ENCODE measurements around the gene LAMB4. TPM values are rescaled to one million over a fixed set of nuclear protein-coding genes. Genes with fewer than 3 reads are reported as not detected.

Gene LAMB4
- total RNA-seq, 1 donor from 2014 or later, result 1.1 TPM

- Mint-ChIP-seq H3K27ac (ENCODE audit: unreplicated experiment) (no peak overlapping the region), H3K27me3 (ENCODE audit: unreplicated experiment) (no peaks in the 10 kb centered on the region), H3K9me3 (ENCODE audit: unreplicated experiment) (no peaks in the 10 kb centered on the region), H3K4me1 (ENCODE audit: unreplicated experiment) (peaks cover 10% of the 10 kb centered on the region), H3K4me3 (ENCODE audit: unreplicated experiment) (no peak overlapping the region), H3K36me3 (ENCODE audit: low read depth, unreplicated experiment) (no peaks in the 10 kb centered on the region)
- DNase-seq (ENCODE audit: low spot score), result no peak
- TF ChIP-seq, protein P1, sequence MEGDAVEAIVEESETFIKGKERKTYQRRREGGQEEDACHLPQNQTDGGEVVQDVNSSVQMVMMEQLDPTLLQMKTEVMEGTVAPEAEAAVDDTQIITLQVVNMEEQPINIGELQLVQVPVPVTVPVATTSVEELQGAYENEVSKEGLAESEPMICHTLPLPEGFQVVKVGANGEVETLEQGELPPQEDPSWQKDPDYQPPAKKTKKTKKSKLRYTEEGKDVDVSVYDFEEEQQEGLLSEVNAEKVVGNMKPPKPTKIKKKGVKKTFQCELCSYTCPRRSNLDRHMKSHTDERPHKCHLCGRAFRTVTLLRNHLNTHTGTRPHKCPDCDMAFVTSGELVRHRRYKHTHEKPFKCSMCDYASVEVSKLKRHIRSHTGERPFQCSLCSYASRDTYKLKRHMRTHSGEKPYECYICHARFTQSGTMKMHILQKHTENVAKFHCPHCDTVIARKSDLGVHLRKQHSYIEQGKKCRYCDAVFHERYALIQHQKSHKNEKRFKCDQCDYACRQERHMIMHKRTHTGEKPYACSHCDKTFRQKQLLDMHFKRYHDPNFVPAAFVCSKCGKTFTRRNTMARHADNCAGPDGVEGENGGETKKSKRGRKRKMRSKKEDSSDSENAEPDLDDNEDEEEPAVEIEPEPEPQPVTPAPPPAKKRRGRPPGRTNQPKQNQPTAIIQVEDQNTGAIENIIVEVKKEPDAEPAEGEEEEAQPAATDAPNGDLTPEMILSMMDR (IDR thresholded peaks at IDR 0.05; ENCODE audit: unreplicated experiment), result no peak
Observed at GRCh38 chr7:108112683-108113082, 17.5 kb downstream of the LAMB4 start.

DNA sequence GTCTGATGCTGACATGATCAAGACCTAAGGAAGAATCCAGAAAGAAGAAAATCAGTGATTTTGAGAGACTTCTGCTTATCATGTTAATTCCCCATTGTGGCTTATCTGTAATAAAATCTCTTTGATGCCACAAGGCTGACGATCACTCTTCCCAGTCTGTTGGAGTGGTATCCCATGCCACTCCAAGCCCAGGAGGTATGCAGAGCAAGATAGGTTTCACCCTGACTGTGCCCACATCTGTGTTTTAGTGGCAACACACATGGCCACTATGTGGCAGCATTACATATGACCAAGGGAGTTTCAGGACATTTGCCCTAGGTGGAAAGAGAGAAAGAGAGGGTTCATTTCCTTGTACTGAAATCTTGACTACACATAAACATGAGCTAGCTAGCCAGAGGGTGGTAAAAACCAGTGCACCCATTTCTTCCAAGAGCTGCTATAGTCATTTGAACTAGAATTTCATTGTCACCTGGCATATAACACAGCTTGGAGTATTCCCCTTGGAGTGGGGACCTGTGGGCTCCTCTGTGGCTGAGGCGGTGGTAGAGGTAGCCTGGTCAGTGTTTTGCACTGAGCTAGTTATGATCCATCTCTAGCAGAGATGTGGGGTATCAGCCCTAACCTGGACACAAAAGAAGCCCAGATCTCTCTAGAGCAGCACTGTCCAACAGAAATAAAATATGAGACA lies 20.8 kb downstream of the LAMB4 start:
- TF ChIP-seq, protein P1 (IDR thresholded peaks at IDR 0.05; ENCODE audit: unreplicated experiment), result no peak
- Mint-ChIP-seq H3K27ac (ENCODE audit: unreplicated experiment) (no peak overlapping the region), H3K9me3 (ENCODE audit: unreplicated experiment) (no peaks in the 10 kb centered on the region), H3K4me1 (ENCODE audit: unreplicated experiment) (peaks cover 6% of the 10 kb centered on the region), H3K4me3 (ENCODE audit: unreplicated experiment) (no peak overlapping the region), H3K27me3 (ENCODE audit: unreplicated experiment) (no peaks in the 10 kb centered on the region), H3K36me3 (ENCODE audit: low read depth, unreplicated experiment) (no peaks in the 10 kb centered on the region)
- no peak for DNase-seq (ENCODE audit: low spot score)

DNA sequence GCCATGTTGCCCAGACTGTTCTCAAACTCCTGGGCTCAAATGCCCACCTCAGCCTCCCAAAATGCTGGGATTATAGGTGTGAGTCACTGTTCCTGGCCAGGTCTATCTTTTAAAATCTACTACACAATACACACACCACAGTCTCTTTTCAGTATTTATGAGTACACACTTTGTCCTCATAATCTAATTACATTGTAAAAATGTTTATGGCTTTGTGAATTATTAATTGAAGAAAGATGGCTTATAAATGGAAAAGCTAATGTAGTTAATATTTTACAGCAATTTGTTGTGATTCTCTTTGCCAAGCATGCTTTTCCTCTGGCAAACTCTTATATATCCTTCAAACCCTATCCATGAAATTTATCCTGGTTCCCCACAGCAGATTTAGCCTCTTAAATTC lies 22.0 kb downstream of the LAMB4 start:
- no peaks in the 10 kb centered on the region for H3K9me3 Mint-ChIP-seq (ENCODE audit: unreplicated experiment)
- no peaks in the 10 kb centered on the region for H3K27me3 Mint-ChIP-seq (ENCODE audit: unreplicated experiment)
- H3K36me3 Mint-ChIP-seq (ENCODE audit: low read depth, unreplicated experiment), result no peaks in the 10 kb centered on the region
- H3K4me1 Mint-ChIP-seq (ENCODE audit: unreplicated experiment), result peaks cover 2% of the 10 kb centered on the region
- TF ChIP-seq, protein P1 (IDR thresholded peaks at IDR 0.05; ENCODE audit: unreplicated experiment), result no peak
- DNase-seq (ENCODE audit: low spot score), result no peak
- no peak overlapping the region for H3K27ac Mint-ChIP-seq (ENCODE audit: unreplicated experiment)
- H3K4me3 Mint-ChIP-seq (ENCODE audit: unreplicated experiment), result no peak overlapping the region

DNA sequence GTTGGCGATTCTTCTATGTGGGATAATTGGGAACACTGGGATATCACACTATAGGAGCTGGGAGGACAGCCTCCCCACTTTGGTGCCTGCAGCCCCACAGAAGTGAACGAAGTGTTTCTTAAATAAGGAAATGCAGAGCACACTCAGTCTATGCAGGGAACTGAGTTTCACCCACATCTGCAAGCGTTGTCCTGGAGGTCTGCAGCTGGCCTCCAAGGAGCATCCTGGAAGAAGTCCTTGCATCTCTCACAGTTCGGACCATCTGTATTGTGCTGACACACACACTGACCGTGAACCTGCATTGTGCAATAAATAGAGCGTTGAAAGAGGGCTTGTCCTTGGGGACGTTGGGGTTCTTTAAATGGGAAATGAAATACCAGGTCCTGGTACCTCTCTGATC lies 25.8 kb downstream of the LAMB4 start:
- Mint-ChIP-seq H3K36me3 (ENCODE audit: low read depth, unreplicated experiment) (no peaks in the 10 kb centered on the region), H3K27ac (ENCODE audit: unreplicated experiment) (no peak overlapping the region), H3K4me1 (ENCODE audit: unreplicated experiment) (peaks cover 3% of the 10 kb centered on the region), H3K27me3 (ENCODE audit: unreplicated experiment) (no peaks in the 10 kb centered on the region), H3K9me3 (ENCODE audit: unreplicated experiment) (no peaks in the 10 kb centered on the region), H3K4me3 (ENCODE audit: unreplicated experiment) (no peak overlapping the region)
- no peak for DNase-seq (ENCODE audit: low spot score)
- TF ChIP-seq, protein P1 (IDR thresholded peaks at IDR 0.05; ENCODE audit: unreplicated experiment), result no peak

DNA sequence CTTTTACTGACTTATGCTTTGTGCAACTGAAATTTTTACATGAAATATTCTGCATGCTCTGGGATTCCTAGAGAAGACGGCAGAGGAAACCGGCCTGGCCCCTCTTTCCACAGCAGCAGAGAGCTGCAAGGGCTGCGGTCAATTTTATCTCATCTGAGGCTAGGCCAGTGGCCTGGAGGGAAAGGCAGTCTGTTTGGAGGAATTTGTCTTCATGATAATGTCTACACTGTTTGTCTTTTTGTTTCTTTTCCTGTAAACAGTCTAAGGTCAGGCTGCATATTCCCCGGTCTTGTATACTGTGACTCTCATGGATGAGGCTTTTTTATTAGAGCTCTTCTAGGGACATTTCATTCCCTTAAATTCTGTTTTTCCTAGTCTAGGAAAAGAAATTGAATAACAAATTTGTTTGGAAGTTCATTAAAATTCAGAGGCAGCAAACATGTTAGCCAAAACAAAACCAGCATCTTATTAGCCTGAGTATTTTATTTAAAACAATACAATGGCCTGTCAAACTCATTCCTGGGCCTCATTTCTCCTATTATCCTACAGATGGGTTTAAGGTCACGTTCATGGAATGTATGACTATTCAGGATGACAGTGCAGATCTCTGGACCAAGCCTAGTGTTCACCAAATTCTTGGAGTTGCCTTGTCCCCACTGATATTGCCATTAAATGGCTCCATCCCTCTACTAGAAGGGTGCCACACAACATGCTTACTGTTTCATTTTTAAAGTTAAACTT lies 26.4 kb downstream of the LAMB4 start:
- DNase-seq (ENCODE audit: low spot score), result no peak
- H3K27me3 Mint-ChIP-seq (ENCODE audit: unreplicated experiment), result no peaks in the 10 kb centered on the region
- H3K4me3 Mint-ChIP-seq (ENCODE audit: unreplicated experiment), result no peak overlapping the region
- TF ChIP-seq, protein P1 (IDR thresholded peaks at IDR 0.05; ENCODE audit: unreplicated experiment), result no peak
- H3K4me1 Mint-ChIP-seq (ENCODE audit: unreplicated experiment), result peaks cover 7% of the 10 kb centered on the region
- H3K27ac Mint-ChIP-seq (ENCODE audit: unreplicated experiment), result no peak overlapping the region
- H3K9me3 Mint-ChIP-seq (ENCODE audit: unreplicated experiment), result no peaks in the 10 kb centered on the region
- no peaks in the 10 kb centered on the region for H3K36me3 Mint-ChIP-seq (ENCODE audit: low read depth, unreplicated experiment)
